Stomach (tissue), 4 donors: ENCODE data around the gene SCN8A.
"Not testable (repeated sequence)": the region's sequence is repeated elsewhere in the genome, so short reads cannot be mapped to it uniquely, and the experiment has no call there.

Experiments used
- CTCF ChIP-seq, 7 experiments: fragments of 450-650 bp in 4 of 7; fragments of 200-600 bp in 3 of 7; sonication (generic) in 3 of 7; IDR thresholded peaks; one replicate each; pipeline ENCODE4 v1.5.1; 2016 to 2019; ENCODE audit warnings: antibody characterized with exemption in 7 of 7, control low read depth in 2 of 7, mild to moderate bottlenecking in 1 of 7
- POLR2A ChIP-seq, 4 donors: fragments of 450-650 bp; IDR thresholded peaks; one replicate each; pipeline ENCODE4 v1.6.1; 2016; ENCODE audit warnings: antibody characterized with exemption in 4 of 4, control low read depth in 2 of 4, mild to moderate bottlenecking in 1 of 4, moderate library complexity in 1 of 4

GRCh38 chr12:51607197-51607596, 16.2 kb downstream of the SCN8A start:
- TF ChIP-seq CTCF, POLR2A (IDR thresholded peaks at IDR 0.05): not testable (repeated sequence)
